Gastroesophageal sphincter (tissue), 3 donors: ENCODE data around the gene SSH2.

Source experiments
- CTCF ChIP-seq, 4 experiments: fragments of 200-600 bp in 2 of 4; fragments of 450-650 bp in 2 of 4; sonication (generic) in 1 of 4; IDR thresholded peaks; one replicate each; pipeline ENCODE4 v1.5.1; 2017 to 2019; ENCODE audit warnings: antibody characterized with exemption in 4 of 4, mild to moderate bottlenecking in 2 of 4, moderate library complexity in 2 of 4
- POLR2AphosphoS5 ChIP-seq: sonication (generic); formaldehyde crosslinking; IDR thresholded peaks from one replicate; pipeline ENCODE4 v1.6.1; 2017; ENCODE audit warnings: antibody characterized with exemption

- TF ChIP-seq POLR2AphosphoS5 (no peak), CTCF (IDR thresholded peaks at IDR 0.05) (no peak)
Observed at GRCh38 chr17:29892201-29892600, 37.8 kb downstream of the SSH2 start.
